Measurements from ENCODE around the gene GJD4. TPM values are rescaled to one million over a fixed set of nuclear protein-coding genes. Genes with fewer than 3 reads are reported as not detected.

GJD4 gene
- total RNA-seq, 1 experiment from 2014 or later, result not detected

GRCh38 chr10:35567951-35568350 lies 37.2 kb upstream of the GJD4 start:
- H3K9ac ChIP-seq (ENCODE audit: low read length), result no peak overlapping the region
- no peaks in the 10 kb centered on the region for H3K27me3 ChIP-seq (ENCODE audit: insufficient read depth, low read length)
- no peak overlapping the region for H3K4me2 ChIP-seq (ENCODE audit: low read length)
- no peaks in the 10 kb centered on the region for H3K79me2 ChIP-seq (ENCODE audit: insufficient read depth, low read length)
- H3K9me3 ChIP-seq (ENCODE audit: control insufficient read depth in 1 of 2, insufficient read depth in 1 of 2, low read depth in 1 of 2, low read length in 2 of 2), result no peaks in the 10 kb centered on the region
- no peaks in the 10 kb centered on the region for H3K9me2 ChIP-seq (ENCODE audit: insufficient read depth)
- no peaks in the 10 kb centered on the region for H3K36me3 ChIP-seq (ENCODE audit: control insufficient read depth in 1 of 2, insufficient read depth in 2 of 2, low read length in 2 of 2)
- no peak for DNase-seq (ENCODE audit: low read depth, low spot score)
- BruUV-seq (replicated peaks), result no TSS peak
- H2AFZ ChIP-seq (ENCODE audit: low read depth, low read length, poor library complexity, severe bottlenecking), result no peak overlapping the region
- POLR2A ChIA-PET, result no interaction called here
- no peaks in the 10 kb centered on the region; the same call in 1 of the 2 replicates for H4K20me1 ChIP-seq (ENCODE audit: insufficient read depth)
- no peaks in the 10 kb centered on the region for H3K4me1 ChIP-seq (ENCODE audit: control insufficient read depth in 1 of 2, insufficient read depth in 2 of 2, low read length in 2 of 2)
- RAD21 ChIA-PET (ENCODE audit: low non-redundant PET in 1 of 2, low total read pairs in 2 of 2, uncharacterized antibody in 2 of 2, unreplicated experiment in 2 of 2), result no interaction called here
- H3K27ac ChIP-seq (ENCODE audit: low read depth, low read length), result no peak overlapping the region
- no peak for TF ChIP-seq SIN3A (IDR thresholded peaks at IDR 0.05; ENCODE audit: low read depth)
- TF ChIP-seq, protein P1, sequence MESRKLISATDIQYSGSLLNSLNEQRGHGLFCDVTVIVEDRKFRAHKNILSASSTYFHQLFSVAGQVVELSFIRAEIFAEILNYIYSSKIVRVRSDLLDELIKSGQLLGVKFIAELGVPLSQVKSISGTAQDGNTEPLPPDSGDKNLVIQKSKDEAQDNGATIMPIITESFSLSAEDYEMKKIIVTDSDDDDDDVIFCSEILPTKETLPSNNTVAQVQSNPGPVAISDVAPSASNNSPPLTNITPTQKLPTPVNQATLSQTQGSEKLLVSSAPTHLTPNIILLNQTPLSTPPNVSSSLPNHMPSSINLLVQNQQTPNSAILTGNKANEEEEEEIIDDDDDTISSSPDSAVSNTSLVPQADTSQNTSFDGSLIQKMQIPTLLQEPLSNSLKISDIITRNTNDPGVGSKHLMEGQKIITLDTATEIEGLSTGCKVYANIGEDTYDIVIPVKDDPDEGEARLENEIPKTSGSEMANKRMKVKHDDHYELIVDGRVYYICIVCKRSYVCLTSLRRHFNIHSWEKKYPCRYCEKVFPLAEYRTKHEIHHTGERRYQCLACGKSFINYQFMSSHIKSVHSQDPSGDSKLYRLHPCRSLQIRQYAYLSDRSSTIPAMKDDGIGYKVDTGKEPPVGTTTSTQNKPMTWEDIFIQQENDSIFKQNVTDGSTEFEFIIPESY (IDR thresholded peaks at IDR 0.05; ENCODE audit: extremely low read depth, insufficient replicate concordance, low read length), result no peak
- TF ChIP-seq POLR2A (IDR thresholded peaks at IDR 0.05; ENCODE audit: borderline replicate concordance, extremely low read depth, insufficient read depth, insufficient read length), result no peak
- no peak for TF ChIP-seq EGR1 (IDR thresholded peaks at IDR 0.05; ENCODE audit: low read depth)
- no peak for TF ChIP-seq JUND (IDR thresholded peaks at IDR 0.05)
- TF ChIP-seq ATF3 (IDR thresholded peaks at IDR 0.05), result no peak
- no peak for TF ChIP-seq TCF7L2 (IDR thresholded peaks at IDR 0.05; ENCODE audit: borderline replicate concordance, extremely low read depth, insufficient read depth, insufficient read length)
- TF ChIP-seq, protein P2, sequence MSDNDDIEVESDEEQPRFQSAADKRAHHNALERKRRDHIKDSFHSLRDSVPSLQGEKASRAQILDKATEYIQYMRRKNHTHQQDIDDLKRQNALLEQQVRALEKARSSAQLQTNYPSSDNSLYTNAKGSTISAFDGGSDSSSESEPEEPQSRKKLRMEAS (IDR thresholded peaks at IDR 0.05), result no peak
- TF ChIP-seq EZH2 (IDR thresholded peaks at IDR 0.05), result no peak
- TF ChIP-seq SP1 (IDR thresholded peaks at IDR 0.05; ENCODE audit: low read depth), result no peak
- no peak for ATAC-seq
- CTCF ChIA-PET, result no interaction called here
- no peak overlapping the region for H3K4me3 ChIP-seq (replicated peaks in 1 of 2; ENCODE audit: low read depth in 1 of 2, low read length in 2 of 2)
- intact Hi-C loops (cut with micrococcal nuclease), result no loop called here
